CD14-positive monocyte (primary cell): ENCODE results near the gene FAM168A. TPM values are rescaled to one million over a fixed set of nuclear protein-coding genes. Genes with fewer than 3 reads are reported as not detected.

Experiments
- DNase-seq, 3 donors: peaks; one replicate each; pipeline ENCODE4 v3.0.0-alpha.2; 2011 to 2022
- H2AFZ ChIP-seq: 2 replicates; pipeline ENCODE4 v1.6.0; 2012; ENCODE audit warnings: mild to moderate bottlenecking, low read depth, low read length, inconsistent platforms; ENCODE audit not compliant: insufficient read depth, poor library complexity, severe bottlenecking
- H3K27ac ChIP-seq, 2 donors: 1 replicate in 1 of 2; 2 replicates in 1 of 2; pipeline ENCODE4 v1.5.1; 2012 to 2013; ENCODE audit warnings: low read length in 2 of 2, control low read depth in 1 of 2, inconsistent platforms in 1 of 2, low read depth in 1 of 2, mild to moderate bottlenecking in 1 of 2
- H3K27me3 ChIP-seq, 2 donors: one replicate each; pipeline versions ENCODE4 v1.6.0 to v1.6.1; 2011 to 2013; ENCODE audit warnings: low read length in 2 of 2; ENCODE audit not compliant: control insufficient read depth in 2 of 2, insufficient read depth in 2 of 2
- H3K36me3 ChIP-seq, 2 donors: replicated peaks in 1 of 2; 1 replicate in 1 of 2; 2 replicates in 1 of 2; pipeline versions ENCODE4 v1.5.1 to v1.6.1; 2012 to 2013; ENCODE audit warnings: low read length in 2 of 2, control low read depth in 1 of 2, inconsistent platforms in 1 of 2, mild to moderate bottlenecking in 1 of 2; ENCODE audit not compliant: insufficient read depth in 2 of 2, control insufficient read depth in 1 of 2
- H3K4me1 ChIP-seq, 2 donors: 1 replicate in 1 of 2; 2 replicates in 1 of 2; pipeline versions ENCODE4 v1.5.1 to v1.6.1; 2012 to 2013; ENCODE audit warnings: low read length in 2 of 2, control low read depth in 1 of 2, inconsistent platforms in 1 of 2, mild to moderate bottlenecking in 1 of 2, moderate library complexity in 1 of 2; ENCODE audit not compliant: insufficient read depth in 2 of 2, control insufficient read depth in 1 of 2
- H3K4me2 ChIP-seq: replicated peaks from 2 replicates; pipeline ENCODE3; 2012; ENCODE audit warnings: low read length, moderate library complexity, mild to moderate bottlenecking; ENCODE audit not compliant: poor library complexity, severe bottlenecking; ENCODE audit errors: extremely low read depth
- H3K4me3 ChIP-seq, 3 experiments: fragments of 200-600 bp in 1 of 3; sonication (generic) in 1 of 3; replicated peaks in 1 of 3; 1 replicate in 2 of 3; 2 replicates in 1 of 3; pipeline ENCODE4 v1.5.1; 2011 to 2013; ENCODE audit warnings: low read length in 3 of 3, mild to moderate bottlenecking in 3 of 3, control low read depth in 2 of 3, low read depth in 2 of 3, inconsistent platforms in 1 of 3, moderate library complexity in 1 of 3
- H3K79me2 ChIP-seq: 2 replicates; pipeline ENCODE4 v1.6.0; 2012; ENCODE audit warnings: mild to moderate bottlenecking, control low read depth, inconsistent platforms, low read length, moderate library complexity; ENCODE audit not compliant: insufficient read depth
- H3K9ac ChIP-seq: 2 replicates; pipeline ENCODE4 v1.6.0; 2017; ENCODE audit warnings: low read length, mild to moderate bottlenecking; ENCODE audit not compliant: insufficient read depth, poor library complexity, severe bottlenecking
- H3K9me3 ChIP-seq, 2 donors: replicated peaks in 1 of 2; 1 replicate in 1 of 2; 2 replicates in 1 of 2; pipeline versions ENCODE4 v1.5.1 to v1.6.1; 2012 to 2013; ENCODE audit warnings: low read length in 2 of 2, control low read depth in 1 of 2; ENCODE audit not compliant: control insufficient read depth in 1 of 2, insufficient read depth in 1 of 2
- H4K20me1 ChIP-seq: 2 replicates; pipeline ENCODE4 v1.6.0; 2012; ENCODE audit warnings: mild to moderate bottlenecking, low read length, control low read depth, moderate library complexity; ENCODE audit not compliant: insufficient read depth
- H3K27ac Mint-ChIP-seq, 7 donors: one replicate each; pipeline ENCODE4 v1.8.0; 2020; ENCODE audit warnings: mild to moderate bottlenecking in 7 of 7, mixed read lengths in 7 of 7, moderate library complexity in 6 of 7, inconsistent platforms in 2 of 7
- H3K27me3 Mint-ChIP-seq, 3 donors: one replicate each; pipeline ENCODE4 v1.8.0; 2021 to 2022; ENCODE audit warnings: low read depth in 3 of 3, mild to moderate bottlenecking in 3 of 3, mixed read lengths in 3 of 3, moderate library complexity in 3 of 3, inconsistent platforms in 1 of 3
- H3K36me3 Mint-ChIP-seq, 2 donors: one replicate each; pipeline ENCODE4 v1.8.0; 2020; ENCODE audit warnings: mixed read lengths in 2 of 2, inconsistent platforms in 1 of 2, mild to moderate bottlenecking in 1 of 2
- H3K4me1 Mint-ChIP-seq: one replicate; pipeline ENCODE4 v1.8.0; 2020; ENCODE audit warnings: mild to moderate bottlenecking, mixed read lengths
- H3K4me3 Mint-ChIP-seq, 2 donors: one replicate each; pipeline ENCODE4 v1.8.0; 2020; ENCODE audit warnings: mild to moderate bottlenecking in 2 of 2, mixed read lengths in 2 of 2, moderate library complexity in 1 of 2
- H3K9me3 Mint-ChIP-seq, 7 donors: one replicate each; pipeline ENCODE4 v1.8.0; 2020 to 2022; ENCODE audit warnings: mixed read lengths in 7 of 7, mild to moderate bottlenecking in 6 of 7, moderate library complexity in 6 of 7, inconsistent platforms in 2 of 7
- CTCF ChIP-seq: fragments of 200-600 bp; IDR thresholded peaks from one replicate; pipeline ENCODE4 v1.8.0; 2022; ENCODE audit warnings: antibody characterized with exemption, mild to moderate bottlenecking
- WGBS: methylation state at CpG from one replicate; pipeline ENCODE4 v1.1.5; 2013; ENCODE audit warnings: missing lambda C conversion rate; ENCODE audit not compliant: insufficient coverage; 5-methylcytosine and 5-hydroxymethylcytosine counted together
- intact Hi-C, 2 donors: fragments of 100-400 bp; cut with micrococcal nuclease; formaldehyde crosslinking; loops; one replicate each; pipeline versions ENCODE4 v1.15.0 to v1.15.1; 2023
- polyA plus RNA-seq, 3 donors: library from polyadenylated mRNA; depleted of rRNA in 1 of 3; unstranded in 2 of 3; stranded (reverse) in 1 of 3; fragments of 300-500 nt in 2 of 3; fragments of >200 nt in 1 of 3; fragmentation: Illumina TruSeq in 2 of 3; gene quantifications; 1 replicate in 2 of 3; 2 replicates in 1 of 3; pipeline ENCODE4 v1.2.3, GENCODE V29; 2012 to 2021

FAM168A gene
- polyA plus RNA-seq, 3 donors: 1.4 to 13.3 (median 2.1) TPM

DNA sequence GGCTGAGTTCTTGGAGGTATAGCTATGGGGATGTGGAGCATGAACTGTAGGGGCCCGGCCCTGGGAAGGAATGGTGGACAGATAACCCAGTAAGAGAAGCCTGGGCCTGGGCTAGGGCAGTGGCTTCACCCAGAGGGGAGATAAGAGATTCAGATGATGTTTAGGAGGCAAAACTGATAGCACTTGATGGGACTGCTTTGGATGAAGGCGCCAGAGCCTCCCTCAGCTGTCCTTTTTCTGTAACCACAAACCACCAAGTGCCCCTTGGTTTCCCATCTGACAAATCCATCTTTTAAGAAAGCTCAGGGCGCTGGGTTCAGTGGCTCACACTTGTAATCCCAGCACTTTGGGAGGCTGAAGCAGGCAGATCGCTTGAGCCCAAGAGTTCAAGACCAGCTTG, 198.3 kb downstream of the FAM168A start:
- peaks cover 11 to 23% of the 10 kb centered on the region in 2 donors for H3K4me1 ChIP-seq
- H3K79me2 ChIP-seq: peaks cover 21% of the 10 kb centered on the region
- H3K4me3 Mint-ChIP-seq: no peak overlapping the region
- intact Hi-C loops: loop anchor here in 1 of 2 donors (2.0 to 10.0 kb wide), 2 partner anchors 95 to 261 kb away; partner anchors contain the start of gene ARHGEF17
- no peaks in the 10 kb centered on the region for H3K9me3 Mint-ChIP-seq
- no peak for TF ChIP-seq CTCF
- no peak overlapping the region for H3K9ac ChIP-seq
- 38% methylated on average over 2 of the region's 4 CpGs for WGBS
- H3K27me3 Mint-ChIP-seq: no peaks in the 10 kb centered on the region
- peaks cover 60 to 75% of the 10 kb centered on the region in 2 donors for H3K36me3 ChIP-seq
- peak overlapping the region in 6 of 7 donors; percentile 56 to 87 (median 65) for H3K27ac Mint-ChIP-seq
- DNase-seq: no peak
- H2AFZ ChIP-seq: no peak overlapping the region
- no peak overlapping the region for H3K4me2 ChIP-seq
- peaks cover 22% of the 10 kb centered on the region for H3K4me1 Mint-ChIP-seq
- no peaks in the 10 kb centered on the region for H3K9me3 ChIP-seq
- H3K27ac ChIP-seq: peak overlapping the region; percentile 6 to 39
- no peak overlapping the region for H3K4me3 ChIP-seq
- H3K27me3 ChIP-seq: no peaks in the 10 kb centered on the region
- peaks cover 59 to 76% of the 10 kb centered on the region in 2 donors for H3K36me3 Mint-ChIP-seq
- H4K20me1 ChIP-seq: peaks cover 97% of the 10 kb centered on the region

DNA sequence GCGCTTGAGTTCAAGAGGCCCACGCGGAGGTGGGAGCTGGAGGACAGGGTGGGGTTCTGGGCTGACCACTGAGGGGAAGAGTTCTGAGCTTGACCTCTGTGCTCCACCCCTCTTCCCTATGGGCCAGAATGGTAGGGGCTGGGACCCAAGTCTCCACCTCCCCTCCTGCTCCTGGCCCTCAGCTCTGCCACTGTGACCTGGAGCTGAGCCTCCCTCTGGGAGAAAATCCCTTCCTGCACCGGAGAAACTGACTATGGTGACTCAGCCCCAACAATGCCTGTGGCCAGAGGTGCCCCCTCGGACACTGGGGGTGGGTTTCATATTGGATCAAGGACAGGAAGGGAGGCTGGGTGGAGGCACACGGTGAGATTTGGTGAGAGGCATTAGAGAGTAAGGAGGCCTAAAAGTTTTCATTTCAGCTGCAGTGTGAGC, 198.7 kb downstream of the FAM168A start:
- intact Hi-C loops: loop anchor here in 1 of 2 donors (10.0 kb wide), 1 partner anchor 94 kb away; the partner anchor contains the start of gene ARHGEF17
- peaks cover 26% of the 10 kb centered on the region for H3K79me2 ChIP-seq
- H2AFZ ChIP-seq: no peak overlapping the region
- WGBS: 62% methylated on average over 2 of the region's 6 CpGs
- H3K9me3 Mint-ChIP-seq: no peaks in the 10 kb centered on the region
- DNase-seq: no peak
- H4K20me1 ChIP-seq: peaks cover 97% of the 10 kb centered on the region
- no peak for TF ChIP-seq CTCF
- peaks cover 22% of the 10 kb centered on the region for H3K4me1 Mint-ChIP-seq
- H3K4me1 ChIP-seq: peaks cover 11 to 23% of the 10 kb centered on the region in 2 donors
- no peaks in the 10 kb centered on the region for H3K27me3 ChIP-seq
- H3K36me3 ChIP-seq: peaks cover 63 to 76% of the 10 kb centered on the region in 2 donors
- H3K9me3 ChIP-seq: no peaks in the 10 kb centered on the region
- no peak overlapping the region for H3K9ac ChIP-seq
- H3K27me3 Mint-ChIP-seq: no peaks in the 10 kb centered on the region
- H3K27ac ChIP-seq: peak overlapping the region; percentile 6 to 39
- H3K4me3 Mint-ChIP-seq: no peak overlapping the region
- peak overlapping the region; percentile 56 to 87 (median 65) for H3K27ac Mint-ChIP-seq
- peaks cover 64 to 80% of the 10 kb centered on the region in 2 donors for H3K36me3 Mint-ChIP-seq
- H3K4me3 ChIP-seq: no peak overlapping the region
- H3K4me2 ChIP-seq: no peak overlapping the region
